ENCODE data around the gene ZNF521.

The ZNF521 gene

DNA sequence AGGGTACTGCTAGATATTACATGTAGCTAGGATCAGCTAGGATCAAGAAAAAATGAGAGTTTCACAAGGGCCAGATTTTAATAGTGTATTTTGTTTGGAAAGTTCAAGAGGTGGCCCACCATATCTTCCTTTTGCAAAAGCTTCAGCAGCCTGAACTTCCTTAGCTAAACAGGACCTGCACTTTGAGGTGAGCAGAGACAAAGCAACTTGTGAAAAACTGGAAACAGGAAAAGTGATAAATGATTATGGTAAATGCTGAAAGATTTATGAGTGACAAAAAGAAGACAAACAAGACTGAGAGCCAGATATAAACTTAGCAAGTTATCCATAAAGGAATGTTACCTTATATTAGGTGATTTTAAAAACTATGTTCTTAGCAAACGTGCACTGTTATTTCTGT lies 123.6 kb downstream of the ZNF521 start:
- H3K36me3 Mint-ChIP-seq (ENCODE audit: low read depth), result peaks cover 48% of the 10 kb centered on the region
- TF ChIP-seq, protein P1, sequence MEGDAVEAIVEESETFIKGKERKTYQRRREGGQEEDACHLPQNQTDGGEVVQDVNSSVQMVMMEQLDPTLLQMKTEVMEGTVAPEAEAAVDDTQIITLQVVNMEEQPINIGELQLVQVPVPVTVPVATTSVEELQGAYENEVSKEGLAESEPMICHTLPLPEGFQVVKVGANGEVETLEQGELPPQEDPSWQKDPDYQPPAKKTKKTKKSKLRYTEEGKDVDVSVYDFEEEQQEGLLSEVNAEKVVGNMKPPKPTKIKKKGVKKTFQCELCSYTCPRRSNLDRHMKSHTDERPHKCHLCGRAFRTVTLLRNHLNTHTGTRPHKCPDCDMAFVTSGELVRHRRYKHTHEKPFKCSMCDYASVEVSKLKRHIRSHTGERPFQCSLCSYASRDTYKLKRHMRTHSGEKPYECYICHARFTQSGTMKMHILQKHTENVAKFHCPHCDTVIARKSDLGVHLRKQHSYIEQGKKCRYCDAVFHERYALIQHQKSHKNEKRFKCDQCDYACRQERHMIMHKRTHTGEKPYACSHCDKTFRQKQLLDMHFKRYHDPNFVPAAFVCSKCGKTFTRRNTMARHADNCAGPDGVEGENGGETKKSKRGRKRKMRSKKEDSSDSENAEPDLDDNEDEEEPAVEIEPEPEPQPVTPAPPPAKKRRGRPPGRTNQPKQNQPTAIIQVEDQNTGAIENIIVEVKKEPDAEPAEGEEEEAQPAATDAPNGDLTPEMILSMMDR (IDR thresholded peaks at IDR 0.05; ENCODE audit: unreplicated experiment in 3 of 3), result no peak

DNA sequence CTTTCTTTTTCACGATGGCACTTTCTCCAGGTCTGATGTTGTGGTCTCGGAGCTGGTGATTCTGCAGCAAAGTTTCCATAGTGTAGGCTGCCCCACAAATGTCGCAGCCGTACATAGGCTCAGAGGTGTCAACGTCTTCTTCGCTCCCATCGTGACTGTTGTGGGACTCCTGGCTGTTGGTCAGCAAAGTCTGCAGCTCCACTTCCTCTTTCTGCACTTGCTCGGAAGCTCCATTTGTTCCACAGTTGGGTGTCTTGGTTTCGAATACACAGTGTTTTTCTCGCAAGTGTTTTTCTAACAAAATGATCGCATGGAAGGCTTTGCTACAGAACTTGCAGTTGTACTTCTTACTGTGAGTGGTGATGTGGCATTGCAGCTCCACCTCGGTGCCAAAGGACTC lies 126.8 kb downstream of the ZNF521 start:
- no peak overlapping the region for H3K4me3 Mint-ChIP-seq
- TF ChIP-seq, protein P1 (IDR thresholded peaks at IDR 0.05; ENCODE audit: unreplicated experiment in 3 of 3), result no peak
- no peaks in the 10 kb centered on the region for H3K9me3 Mint-ChIP-seq
- peaks cover 28% of the 10 kb centered on the region for H3K4me1 Mint-ChIP-seq
- peaks cover 65% of the 10 kb centered on the region for H3K36me3 Mint-ChIP-seq (ENCODE audit: low read depth)
- H3K27ac Mint-ChIP-seq, result no peak overlapping the region
- H3K27me3 Mint-ChIP-seq (ENCODE audit: low read depth), result no peaks in the 10 kb centered on the region

More for the DNA sequence above, 123.6 kb downstream of the ZNF521 start:
- Mint-ChIP-seq H3K27ac (peak overlapping the region in 2 of 3 experiments; percentile 5 to 95), H3K9me3 (no peaks in the 10 kb centered on the region), H3K27me3 (ENCODE audit: low read depth) (no peaks in the 10 kb centered on the region), H3K4me3 (no peak overlapping the region), H3K4me1 (peaks cover 50% of the 10 kb centered on the region)

DNA sequence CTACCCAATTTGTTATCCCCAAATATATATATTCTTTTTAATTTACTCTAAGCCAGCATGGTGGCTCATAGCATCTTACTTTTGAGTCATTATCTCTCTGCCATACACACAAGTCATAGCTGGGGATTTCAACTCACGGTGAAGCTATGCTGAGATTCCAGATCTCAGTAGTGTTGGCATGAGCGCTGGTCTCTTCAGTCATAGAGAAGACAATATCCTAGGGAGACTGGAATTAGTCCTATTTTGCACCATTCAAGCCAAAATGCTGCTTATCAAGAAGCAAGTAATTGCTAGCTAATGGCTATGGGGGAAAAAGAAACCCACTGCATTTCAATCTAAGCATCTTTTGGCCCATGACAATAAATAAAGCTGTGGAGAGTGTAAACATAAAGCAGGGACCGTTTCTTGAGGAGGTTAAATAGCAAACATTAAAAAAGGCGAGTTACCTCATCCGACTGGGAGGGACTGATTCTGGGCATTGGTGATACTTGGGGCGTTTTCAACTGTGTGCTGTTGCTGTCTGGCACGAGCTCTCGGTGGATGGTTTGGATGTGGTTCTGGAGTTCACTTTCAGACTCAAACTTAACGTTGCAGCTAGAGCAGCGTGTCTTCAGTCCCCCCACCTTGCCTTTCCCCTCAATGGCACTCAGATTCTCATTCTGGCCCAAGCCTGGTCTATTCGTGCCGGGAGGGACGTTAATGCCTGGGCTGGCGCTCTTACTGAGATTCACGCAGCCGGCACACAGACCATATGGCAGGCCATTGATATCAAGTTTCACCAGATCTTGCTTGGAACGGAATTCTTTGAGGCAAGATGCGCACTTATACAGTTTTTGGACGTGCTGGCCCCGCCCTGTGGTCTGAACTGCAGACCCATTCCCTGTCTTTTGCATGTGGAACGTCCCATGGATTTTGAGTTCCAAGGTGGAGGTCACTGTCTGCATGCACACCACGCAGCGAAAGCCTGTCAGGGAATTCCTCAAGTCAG lies 127.8 kb downstream of the ZNF521 start:
- H3K27ac Mint-ChIP-seq, result no peak overlapping the region
- H3K36me3 Mint-ChIP-seq (ENCODE audit: low read depth), result peaks cover 72% of the 10 kb centered on the region
- no peaks in the 10 kb centered on the region for H3K9me3 Mint-ChIP-seq
- H3K4me1 Mint-ChIP-seq, result peaks cover 23% of the 10 kb centered on the region
- H3K4me3 Mint-ChIP-seq, result no peak overlapping the region
- TF ChIP-seq, protein P1 (IDR thresholded peaks at IDR 0.05; ENCODE audit: unreplicated experiment in 3 of 3), result no peak
- H3K27me3 Mint-ChIP-seq (ENCODE audit: low read depth), result no peaks in the 10 kb centered on the region

DNA sequence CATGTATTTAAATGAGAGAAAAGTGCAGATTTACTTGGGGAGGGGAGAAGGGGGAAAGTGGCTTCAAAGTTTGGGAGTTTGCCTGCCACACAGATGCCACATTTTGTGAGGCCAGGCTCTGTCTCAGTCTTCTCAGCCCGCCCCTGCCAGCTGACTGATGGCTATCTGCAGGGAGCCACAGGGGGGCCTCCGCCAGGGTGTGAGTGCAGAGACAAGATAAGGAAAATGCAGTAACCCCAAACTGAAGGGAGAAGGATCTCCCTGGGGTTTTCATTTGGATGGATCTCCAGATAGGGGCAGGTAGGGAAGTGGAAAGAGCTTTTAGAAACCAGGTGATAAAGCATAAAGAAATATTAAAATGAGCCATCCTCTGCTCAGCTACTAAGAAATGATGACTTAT lies 128.8 kb downstream of the ZNF521 start:
- Mint-ChIP-seq H3K27ac (peak overlapping the region in 1 of 3 experiments; percentile 10), H3K27me3 (ENCODE audit: low read depth) (no peaks in the 10 kb centered on the region), H3K9me3 (no peaks in the 10 kb centered on the region), H3K4me3 (no peak overlapping the region), H3K4me1 (peaks cover 13% of the 10 kb centered on the region), H3K36me3 (ENCODE audit: low read depth) (peaks cover 79% of the 10 kb centered on the region)
- TF ChIP-seq, protein P1 (IDR thresholded peaks at IDR 0.05; ENCODE audit: unreplicated experiment in 3 of 3), result no peak

DNA sequence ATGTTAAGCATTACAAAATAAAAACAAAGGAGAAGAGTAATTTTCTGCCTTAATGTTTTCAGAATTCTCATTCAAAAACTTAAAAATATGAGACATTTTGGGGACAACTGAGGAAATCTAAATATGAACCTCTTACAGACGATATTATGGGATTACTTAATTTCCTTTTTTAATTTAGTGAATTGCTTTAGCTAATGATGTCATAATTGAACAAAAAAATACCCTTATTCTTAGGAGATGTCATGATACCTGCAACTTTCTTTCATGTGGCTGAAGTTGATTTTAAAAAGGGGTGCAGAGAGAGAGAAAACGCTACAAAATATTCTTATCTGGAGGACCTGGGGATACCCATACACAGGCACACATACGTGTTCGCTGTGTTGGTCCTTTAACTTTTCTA lies 129.3 kb downstream of the ZNF521 start:
- Mint-ChIP-seq H3K9me3 (no peaks in the 10 kb centered on the region), H3K4me3 (no peak overlapping the region), H3K36me3 (ENCODE audit: low read depth) (peaks cover 83% of the 10 kb centered on the region), H3K27me3 (ENCODE audit: low read depth) (no peaks in the 10 kb centered on the region), H3K4me1 (peaks cover 16% of the 10 kb centered on the region), H3K27ac (no peak overlapping the region)
- TF ChIP-seq, protein P1 (IDR thresholded peaks at IDR 0.05; ENCODE audit: unreplicated experiment in 3 of 3), result no peak

All from nephron (organoid).